NCI-H2171 (cell line): ENCODE data around the gene SNX22.
"Not testable (repeated sequence)": the region's sequence is repeated elsewhere in the genome, so short reads cannot be mapped to it uniquely, and the experiment has no call there.

Experiments used
- DNase-seq: peaks from one replicate; lab custom pipeline; 2025; lab: John Stamatoyannopoulos, UW

Gene SNX22

GRCh38 chr15:64151727-64152506 is at the start of gene SNX22:
TSS of gene SNX22 (plus strand) at chr15:64151731. CDS start at chr15:64151776, 45 bp downstream.
- DNase-seq = peak; percentile 68

- no peak for DNase-seq
These were observed 49.0 kb upstream of the SNX22 start for GRCh38 chr15:64102497-64102896.

- DNase-seq = no peak
These were observed 46.3 kb upstream of the SNX22 start for GRCh38 chr15:64105113-64105704.

- DNase-seq = no peak
These were observed 44.2 kb upstream of the SNX22 start for GRCh38 chr15:64107337-64107736.

GRCh38 chr15:64110108-64110701 is 41.3 kb upstream of the SNX22 start:
- not testable (repeated sequence) for DNase-seq

GRCh38 chr15:64110950-64111678 is 40.4 kb upstream of the SNX22 start:
- no peak for DNase-seq

GRCh38 chr15:64111679-64112050 is 39.9 kb upstream of the SNX22 start:
- no peak for DNase-seq

GRCh38 chr15:64112073-64112772 is 39.3 kb upstream of the SNX22 start:
- no peak for DNase-seq

- DNase-seq = no peak
These were observed 38.6 kb upstream of the SNX22 start for GRCh38 chr15:64112904-64113303.

- DNase-seq = no peak
These were observed 33.6 kb upstream of the SNX22 start for GRCh38 chr15:64117759-64118487.

GRCh38 chr15:64120322-64120721 is 31.2 kb upstream of the SNX22 start:
- not testable (repeated sequence) for DNase-seq

GRCh38 chr15:64121614-64122013 is 29.9 kb upstream of the SNX22 start:
- DNase-seq = no peak

GRCh38 chr15:64122444-64122843 is 29.1 kb upstream of the SNX22 start:
- no peak for DNase-seq

GRCh38 chr15:64122936-64123351 is 28.6 kb upstream of the SNX22 start:
- no peak for DNase-seq

- DNase-seq = no peak
These were observed 25.6 kb upstream of the SNX22 start for GRCh38 chr15:64125978-64126377.

GRCh38 chr15:64127521-64128270 is 23.8 kb upstream of the SNX22 start:
- no peak for DNase-seq

- DNase-seq = no peak
These were observed 21.4 kb upstream of the SNX22 start for GRCh38 chr15:64130159-64130558.

GRCh38 chr15:64131547-64131946 is 20.0 kb upstream of the SNX22 start:
- DNase-seq = no peak

- DNase-seq = no peak
These were observed 19.3 kb upstream of the SNX22 start for GRCh38 chr15:64132217-64132616.

- DNase-seq = no peak
These were observed 17.7 kb upstream of the SNX22 start for GRCh38 chr15:64133623-64134344.
